Vagina (tissue), 2 donors: Measurements from ENCODE around the gene RBPJL. TPM values are rescaled to one million over a fixed set of nuclear protein-coding genes. Genes with fewer than 3 reads are reported as not detected.

ENCODE experiments used
- DNase-seq, 2 donors: peaks; one replicate each; pipeline ENCODE4 v3.0.0-alpha.2; 2017; ENCODE audit errors: extremely low spot score in 2 of 2
- H3K27ac ChIP-seq: fragments of 200-600 bp; sonication (generic); one replicate; pipeline ENCODE4 v1.5.1; 2019
- H3K27me3 ChIP-seq: fragments of 200-600 bp; sonication (generic); one replicate; pipeline ENCODE4 v1.5.1; 2019
- H3K36me3 ChIP-seq, 2 donors: fragments of 200-600 bp; sonication (generic); one replicate each; pipeline ENCODE4 v1.5.1; 2017 to 2019
- H3K4me1 ChIP-seq: fragments of 200-600 bp; sonication (generic); one replicate; pipeline ENCODE4 v1.5.1; 2019
- H3K4me3 ChIP-seq, 2 donors: fragments of 200-600 bp; sonication (generic); 1 replicate in 1 of 2; 2 replicates in 1 of 2; pipeline ENCODE4 v1.5.1; 2016 to 2019
- H3K9me3 ChIP-seq: fragments of 200-600 bp; sonication (generic); one replicate; pipeline ENCODE4 v1.5.1; 2019
- POLR2A ChIP-seq, 2 donors: fragments of 450-650 bp; IDR thresholded peaks; one replicate each; pipeline ENCODE4 v1.6.1; 2017; ENCODE audit warnings: antibody characterized with exemption in 2 of 2, mild to moderate bottlenecking in 2 of 2, moderate library complexity in 2 of 2
- POLR2AphosphoS5 ChIP-seq, 2 donors: sonication (generic); formaldehyde crosslinking; IDR thresholded peaks; one replicate each; pipeline ENCODE4 v1.9.0; 2017; ENCODE audit warnings: antibody characterized with exemption in 2 of 2, mild to moderate bottlenecking in 2 of 2, low read depth in 1 of 2; ENCODE audit not compliant: insufficient read depth in 1 of 2
- intact Hi-C: fragments of 100-400 bp; cut with DNase I; formaldehyde crosslinking; loops from one replicate; pipeline ENCODE4 v1.15.1; 2023
- total RNA-seq: library from RNA; depleted of rRNA; stranded (reverse); fragments of >200 nt; gene quantifications from one replicate; pipeline ENCODE4 v1.2.3, GENCODE V29; 2016
- TF ChIP-seq, protein P1 (sequence below), 3 experiments: fragments of 450-650 bp in 2 of 3; fragments of 200-600 bp in 1 of 3; sonication (generic) in 1 of 3; IDR thresholded peaks; one replicate each; pipeline ENCODE4 v1.5.1; 2017 to 2019; ENCODE audit warnings: antibody characterized with exemption in 3 of 3, mild to moderate bottlenecking in 2 of 3, moderate library complexity in 2 of 3

The RBPJL gene
- total RNA-seq, 1 donor from 2014 or later = not detected

- intact Hi-C loops = no loop called here
- H3K4me3 ChIP-seq = no peak overlapping the region
- H3K27me3 ChIP-seq = peaks cover 5% of the 10 kb centered on the region
- TF ChIP-seq POLR2A (IDR thresholded peaks at IDR 0.05) = no peak
- TF ChIP-seq POLR2AphosphoS5 (IDR thresholded peaks at IDR 0.05; ENCODE audit: insufficient read depth in 1 of 2, low read depth in 1 of 2) = no peak
- TF ChIP-seq, protein P1, sequence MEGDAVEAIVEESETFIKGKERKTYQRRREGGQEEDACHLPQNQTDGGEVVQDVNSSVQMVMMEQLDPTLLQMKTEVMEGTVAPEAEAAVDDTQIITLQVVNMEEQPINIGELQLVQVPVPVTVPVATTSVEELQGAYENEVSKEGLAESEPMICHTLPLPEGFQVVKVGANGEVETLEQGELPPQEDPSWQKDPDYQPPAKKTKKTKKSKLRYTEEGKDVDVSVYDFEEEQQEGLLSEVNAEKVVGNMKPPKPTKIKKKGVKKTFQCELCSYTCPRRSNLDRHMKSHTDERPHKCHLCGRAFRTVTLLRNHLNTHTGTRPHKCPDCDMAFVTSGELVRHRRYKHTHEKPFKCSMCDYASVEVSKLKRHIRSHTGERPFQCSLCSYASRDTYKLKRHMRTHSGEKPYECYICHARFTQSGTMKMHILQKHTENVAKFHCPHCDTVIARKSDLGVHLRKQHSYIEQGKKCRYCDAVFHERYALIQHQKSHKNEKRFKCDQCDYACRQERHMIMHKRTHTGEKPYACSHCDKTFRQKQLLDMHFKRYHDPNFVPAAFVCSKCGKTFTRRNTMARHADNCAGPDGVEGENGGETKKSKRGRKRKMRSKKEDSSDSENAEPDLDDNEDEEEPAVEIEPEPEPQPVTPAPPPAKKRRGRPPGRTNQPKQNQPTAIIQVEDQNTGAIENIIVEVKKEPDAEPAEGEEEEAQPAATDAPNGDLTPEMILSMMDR (IDR thresholded peaks at IDR 0.05) = no peak
- H3K27ac ChIP-seq = no peak overlapping the region
- no peaks in the 10 kb centered on the region for H3K9me3 ChIP-seq
- DNase-seq = no peak
- peaks cover 13% of the 10 kb centered on the region for H3K4me1 ChIP-seq
- no peaks in the 10 kb centered on the region for H3K36me3 ChIP-seq
These were observed 14.3 kb upstream of the RBPJL start for GRCh38 chr20:45292343-45292742.

DNA sequence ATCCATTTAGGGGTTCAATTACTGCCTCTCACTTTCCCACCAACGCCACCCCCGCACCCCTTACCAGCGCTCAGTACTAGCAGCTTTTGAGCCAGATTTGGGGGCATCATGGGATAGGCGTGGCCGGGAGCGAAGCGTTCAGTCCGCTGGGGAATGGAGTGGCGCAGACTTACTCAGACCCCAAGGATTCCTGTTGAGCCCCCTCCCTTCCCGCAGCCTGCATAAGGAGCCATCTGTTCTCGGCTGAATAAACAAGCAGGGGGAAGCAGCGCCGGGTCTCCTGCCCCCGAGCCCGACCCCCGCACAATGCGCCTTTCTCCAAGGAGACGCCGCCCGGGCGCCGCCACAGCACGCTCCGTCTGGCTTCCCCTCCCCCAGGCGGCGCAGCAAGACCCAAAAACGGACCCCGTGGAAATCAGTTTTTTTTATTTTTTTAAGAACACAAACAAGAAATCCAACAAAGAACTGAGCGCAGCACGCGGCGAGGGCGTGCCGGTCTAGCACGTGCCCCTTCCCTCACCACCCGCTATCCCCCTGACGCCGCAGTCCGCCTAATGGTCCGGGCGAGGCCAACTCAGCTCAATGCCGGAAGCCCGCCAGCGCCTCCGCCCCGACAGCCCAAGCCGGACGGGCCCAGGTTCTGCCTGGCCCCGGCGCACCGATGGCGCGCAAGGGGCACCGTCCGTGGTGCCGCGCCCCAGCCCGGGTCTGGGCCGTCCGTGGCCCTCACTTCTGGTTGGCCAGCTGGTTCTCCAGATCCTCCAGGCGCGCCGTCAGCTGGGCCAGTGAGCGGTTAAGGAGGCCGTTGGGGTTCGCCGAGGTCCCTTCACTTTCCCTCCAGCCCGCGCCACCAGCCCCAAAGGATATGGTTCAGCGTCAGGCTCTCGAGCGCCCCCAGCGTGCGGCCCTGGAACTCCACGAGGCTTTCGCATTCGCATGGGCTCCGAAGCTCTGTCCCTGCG, 13.3 kb upstream of the RBPJL start:
- Histone ChIP-seq H3K36me3 (no peaks in the 10 kb centered on the region), H3K9me3 (no peaks in the 10 kb centered on the region), H3K27ac (peak overlapping the region; percentile 23), H3K4me3 (peak overlapping the region; percentile 50 to 64), H3K27me3 (peaks cover 5% of the 10 kb centered on the region), H3K4me1 (peaks cover 13% of the 10 kb centered on the region)
- TF ChIP-seq, protein P1 (IDR thresholded peaks at IDR 0.05) = peak; percentile 56 to 86 (median 83)
- TF ChIP-seq POLR2A (IDR thresholded peaks at IDR 0.05) (no peak), POLR2AphosphoS5 (IDR thresholded peaks at IDR 0.05; ENCODE audit: insufficient read depth in 1 of 2, low read depth in 1 of 2) (no peak)
- intact Hi-C loops = no loop called here
- no peak for DNase-seq

GRCh38 chr20:45294003-45294368, 12.7 kb upstream of the RBPJL start:
- Histone ChIP-seq H3K27ac (no peak overlapping the region), H3K4me1 (peaks cover 13% of the 10 kb centered on the region), H3K27me3 (peaks cover 5% of the 10 kb centered on the region), H3K4me3 (peak overlapping the region; percentile 50 to 64), H3K9me3 (no peaks in the 10 kb centered on the region), H3K36me3 (no peaks in the 10 kb centered on the region)
- DNase-seq = no peak
- TF ChIP-seq POLR2AphosphoS5 (IDR thresholded peaks at IDR 0.05; ENCODE audit: insufficient read depth in 1 of 2, low read depth in 1 of 2) (no peak), POLR2A (IDR thresholded peaks at IDR 0.05) (no peak)
- TF ChIP-seq, protein P1 (IDR thresholded peaks at IDR 0.05) = no peak
- intact Hi-C loops = no loop called here

GRCh38 chr20:45294659-45295058, 12.0 kb upstream of the RBPJL start:
- TF ChIP-seq POLR2AphosphoS5 (IDR thresholded peaks at IDR 0.05; ENCODE audit: insufficient read depth in 1 of 2, low read depth in 1 of 2) (no peak), POLR2A (IDR thresholded peaks at IDR 0.05) (no peak)
- TF ChIP-seq, protein P1 (IDR thresholded peaks at IDR 0.05) = no peak
- no peak for DNase-seq
- intact Hi-C loops = no loop called here
- Histone ChIP-seq H3K9me3 (no peaks in the 10 kb centered on the region), H3K36me3 (no peaks in the 10 kb centered on the region), H3K4me3 (no peak overlapping the region), H3K4me1 (peaks cover 13% of the 10 kb centered on the region), H3K27ac (no peak overlapping the region), H3K27me3 (peaks cover 5% of the 10 kb centered on the region)
